Cardiac muscle cell (in vitro differentiated cells and primary cell): ENCODE measurements around the gene AGPAT4. TPM values are rescaled to one million over a fixed set of nuclear protein-coding genes. Genes with fewer than 3 reads are reported as not detected.

Source experiments
- DNase-seq, 2 donors: peaks; one replicate each; pipeline versions ENCODE4 v3.0.0 to v3.0.0-alpha.2; 2010 to 2017; ENCODE audit warnings: low read depth in 1 of 2, low spot score in 1 of 2
- H3K27ac ChIP-seq: fragments of 200-600 bp; sonication (generic); 2 replicates; pipeline ENCODE4 v1.5.1; 2016
- H3K27me3 ChIP-seq: fragments of 200-600 bp; sonication (generic); 2 replicates; pipeline ENCODE4 v1.6.0; 2016; ENCODE audit warnings: control low read depth
- H3K36me3 ChIP-seq: fragments of 200-600 bp; sonication (generic); 2 replicates; pipeline ENCODE4 v1.5.1; 2016; ENCODE audit warnings: control low read depth
- H3K4me1 ChIP-seq: fragments of 200-600 bp; sonication (generic); 2 replicates; pipeline ENCODE4 v1.8.1; 2017; ENCODE audit warnings: low read depth, mild to moderate bottlenecking, mixed run types
- H3K4me3 ChIP-seq: fragments of 200-600 bp; sonication (generic); 2 replicates; pipeline ENCODE4 v1.5.1; 2016; ENCODE audit warnings: mild to moderate bottlenecking
- H3K9me3 ChIP-seq: fragments of 200-600 bp; sonication (generic); 2 replicates; pipeline ENCODE4 v1.5.1; 2017; ENCODE audit warnings: low read depth, mild to moderate bottlenecking, control low read depth
- CTCF ChIP-seq: IDR thresholded peaks from 2 replicates; pipeline ENCODE4 v1.5.1; 2012; ENCODE audit warnings: low read depth, mild to moderate bottlenecking, low read length
- polyA plus RNA-seq: library from polyadenylated mRNA; unstranded; fragments of >200 nt; fragmentation: Nextera tagmentation; extraction: Ambion mirVana; gene quantifications from 2 replicates; pipeline ENCODE4 v1.2.1, GENCODE V29; 2016
- total RNA-seq: library from RNA; depleted of rRNA; stranded (reverse); fragments of >200 nt; gene quantifications from 2 replicates; pipeline ENCODE4 v1.2.3, GENCODE V29; 2016

Gene AGPAT4
- total and polyA plus RNA-seq, 2 experiments from 2014 or later, result 13.9 to 17.7 TPM

- TF ChIP-seq CTCF, result no peak
- Histone ChIP-seq H3K27me3 (no peaks in the 10 kb centered on the region), H3K4me3 (no peak overlapping the region), H3K9me3 (no peaks in the 10 kb centered on the region), H3K27ac (no peak overlapping the region), H3K36me3 (peaks cover 84% of the 10 kb centered on the region), H3K4me1 (no peaks in the 10 kb centered on the region)
- DNase-seq, result no peak
These were observed 162.6 kb downstream of the AGPAT4 start for GRCh38 chr6:161111261-161111660.

GRCh38 chr6:161110028-161110779 is 163.7 kb downstream of the AGPAT4 start:
- no peak for TF ChIP-seq CTCF

GRCh38 chr6:161109366-161109765 is 164.5 kb downstream of the AGPAT4 start:
- H3K4me3 ChIP-seq, result no peak overlapping the region
- H3K4me1 ChIP-seq, result no peaks in the 10 kb centered on the region
- TF ChIP-seq CTCF, result no peak
- H3K9me3 ChIP-seq, result no peaks in the 10 kb centered on the region
- peaks cover 85% of the 10 kb centered on the region for H3K36me3 ChIP-seq
- no peaks in the 10 kb centered on the region for H3K27me3 ChIP-seq
- DNase-seq, result no peak
- H3K27ac ChIP-seq, result no peak overlapping the region

More at GRCh38 chr6:161110028-161110779, 163.7 kb downstream of the AGPAT4 start:
- no peak overlapping the region for H3K4me3 ChIP-seq
- H3K27ac ChIP-seq, result no peak overlapping the region
- DNase-seq, result no peak
- H3K36me3 ChIP-seq, result peaks cover 87% of the 10 kb centered on the region
- no peaks in the 10 kb centered on the region for H3K4me1 ChIP-seq
- H3K27me3 ChIP-seq, result no peaks in the 10 kb centered on the region
- no peaks in the 10 kb centered on the region for H3K9me3 ChIP-seq

GRCh38 chr6:161108916-161109315 is 164.9 kb downstream of the AGPAT4 start:
- DNase-seq, result no peak
- peaks cover 81% of the 10 kb centered on the region for H3K36me3 ChIP-seq
- TF ChIP-seq CTCF, result no peak

GRCh38 chr6:161107779-161108730 is 165.8 kb downstream of the AGPAT4 start:
- Histone ChIP-seq H3K9me3 (no peaks in the 10 kb centered on the region), H3K36me3 (peaks cover 75% of the 10 kb centered on the region), H3K4me1 (no peaks in the 10 kb centered on the region)

More at GRCh38 chr6:161108916-161109315, 164.9 kb downstream of the AGPAT4 start:
- Histone ChIP-seq H3K9me3 (no peaks in the 10 kb centered on the region), H3K4me1 (no peaks in the 10 kb centered on the region), H3K27ac (no peak overlapping the region), H3K27me3 (no peaks in the 10 kb centered on the region), H3K4me3 (no peak overlapping the region)

More at GRCh38 chr6:161107779-161108730, 165.8 kb downstream of the AGPAT4 start:
- DNase-seq, result no peak
- H3K27ac ChIP-seq, result no peak overlapping the region
- no peak for TF ChIP-seq CTCF
- no peak overlapping the region for H3K4me3 ChIP-seq
- H3K27me3 ChIP-seq, result no peaks in the 10 kb centered on the region
